ENCODE data around the gene C3AR1. TPM values are rescaled to one million over a fixed set of nuclear protein-coding genes. Genes with fewer than 3 reads are reported as not detected.
"Not testable (repeated sequence)": the region's sequence is repeated elsewhere in the genome, so short reads cannot be mapped to it uniquely, and the experiment has no call there.

The C3AR1 gene
- total and polyA plus RNA-seq, 10 donors: 6.9 to 43.6 (median 32.4) TPM

- 58 to 81% (median 74%) methylated on average over 4 of the region's 4 CpGs for WGBS, 5 donors
- Histone ChIP-seq H3K9me3 (no peaks in the 10 kb centered on the region), H3K27me3 (replicated peaks in 1 of 7) (no peaks in the 10 kb centered on the region)
Observed at GRCh38 chr12:8077207-8077606, 11.0 kb upstream of the C3AR1 start.

GRCh38 chr12:8076366-8076765 is 10.2 kb upstream of the C3AR1 start:
- no peak for DNase-seq
- Histone ChIP-seq H3K9me3 (no peaks in the 10 kb centered on the region), H3K36me3 (no peaks in the 10 kb centered on the region), H3K27me3 (replicated peaks in 1 of 7) (no peaks in the 10 kb centered on the region), H3K4me1 (peaks cover 11 to 57% (median 19%) of the 10 kb centered on the region in 6 donors), H3K27ac (peak overlapping the region in 1 of 8 donors; percentile 19), H3K4me3 (no peak overlapping the region)
- 50 to 84% (median 71%) methylated on average over 4 of the region's 4 CpGs for WGBS, 5 donors
- TF ChIP-seq POLR2A (IDR thresholded peaks at IDR 0.05) (no peak), CTCF (IDR thresholded peaks at IDR 0.05 in 8 of 11, conservative IDR thresholded peaks at IDR 0.05 in 3 of 11) (no peak), POLR2AphosphoS5 (IDR thresholded peaks at IDR 0.05) (no peak)
- intact Hi-C loops (cut with DNase I; ENCODE audit: low total_unique reads): no loop called here

More at GRCh38 chr12:8077207-8077606, 11.0 kb upstream of the C3AR1 start:
- Histone ChIP-seq H3K4me1 (peaks cover 11 to 55% (median 19%) of the 10 kb centered on the region in 6 donors), H3K27ac (peak overlapping the region in 1 of 8 donors; percentile 19), H3K36me3 (no peaks in the 10 kb centered on the region), H3K4me3 (no peak overlapping the region)
- intact Hi-C loops (cut with DNase I; ENCODE audit: low total_unique reads): no loop called here
- DNase-seq: no peak
- no peak for TF ChIP-seq POLR2A (IDR thresholded peaks at IDR 0.05)
- no peak for TF ChIP-seq POLR2AphosphoS5 (IDR thresholded peaks at IDR 0.05)
- TF ChIP-seq CTCF (IDR thresholded peaks at IDR 0.05 in 8 of 11, conservative IDR thresholded peaks at IDR 0.05 in 3 of 11): no peak

- peaks cover 8 to 57% (median 14%) of the 10 kb centered on the region in 6 donors for H3K4me1 ChIP-seq
- H3K36me3 ChIP-seq: no peaks in the 10 kb centered on the region
- no peak overlapping the region for H3K27ac ChIP-seq
- 78 to 92% (median 89%) methylated on average over 6 of the region's 6 CpGs for WGBS, 5 donors
- no peaks in the 10 kb centered on the region for H3K27me3 ChIP-seq (replicated peaks in 1 of 7)
- DNase-seq: no peak
- no peak overlapping the region for H3K4me3 ChIP-seq
- no peaks in the 10 kb centered on the region for H3K9me3 ChIP-seq
- TF ChIP-seq POLR2A (IDR thresholded peaks at IDR 0.05) (no peak), POLR2AphosphoS5 (IDR thresholded peaks at IDR 0.05) (no peak), CTCF (IDR thresholded peaks at IDR 0.05 in 8 of 11, conservative IDR thresholded peaks at IDR 0.05 in 3 of 11) (no peak)
- intact Hi-C loops (cut with DNase I; ENCODE audit: low total_unique reads): no loop called here
Observed at GRCh38 chr12:8075935-8076334, 9.8 kb upstream of the C3AR1 start.

- H3K4me3 ChIP-seq; H3K27me3 ChIP-seq (replicated peaks in 1 of 7); DNase-seq; intact Hi-C loops (cut with DNase I; ENCODE audit: low total_unique reads); H3K36me3 ChIP-seq; H3K9me3 ChIP-seq: not testable (repeated sequence)
- Histone ChIP-seq H3K27ac (peak overlapping the region in 1 of 8 donors; percentile 82), H3K4me1 (peaks cover 0 to 47% (median 6%) of the 10 kb centered on the region in 6 donors)
- 86 to 95% (median 91%) methylated on average over 3 of the region's 3 CpGs for WGBS, 5 donors
Observed at GRCh38 chr12:8071820-8072219, 5.7 kb upstream of the C3AR1 start.

GRCh38 chr12:8069582-8069981 is 3.4 kb upstream of the C3AR1 start:
- TF ChIP-seq POLR2A (IDR thresholded peaks at IDR 0.05): no peak
- TF ChIP-seq POLR2AphosphoS5 (IDR thresholded peaks at IDR 0.05): no peak
- no peak for TF ChIP-seq CTCF (IDR thresholded peaks at IDR 0.05 in 8 of 11, conservative IDR thresholded peaks at IDR 0.05 in 3 of 11)
- DNase-seq: no peak
- Histone ChIP-seq H3K4me1 (peaks cover 3 to 59% (median 19%) of the 10 kb centered on the region in 6 donors), H3K36me3 (no peaks in the 10 kb centered on the region), H3K27ac (peak overlapping the region in 6 of 8 donors; percentile 37 to 82 (median 55)), H3K9me3 (no peaks in the 10 kb centered on the region), H3K27me3 (replicated peaks in 1 of 7) (no peaks in the 10 kb centered on the region), H3K4me3 (no peak overlapping the region)
- intact Hi-C loops (cut with DNase I; ENCODE audit: low total_unique reads): no loop called here

Measured in spleen (tissue), 11 donors.